ENCODE data around the gene C6orf62.
"Not testable (repeated sequence)": the region's sequence is repeated elsewhere in the genome, so short reads cannot be mapped to it uniquely, and the experiment has no call there.

Gene C6orf62

DNA sequence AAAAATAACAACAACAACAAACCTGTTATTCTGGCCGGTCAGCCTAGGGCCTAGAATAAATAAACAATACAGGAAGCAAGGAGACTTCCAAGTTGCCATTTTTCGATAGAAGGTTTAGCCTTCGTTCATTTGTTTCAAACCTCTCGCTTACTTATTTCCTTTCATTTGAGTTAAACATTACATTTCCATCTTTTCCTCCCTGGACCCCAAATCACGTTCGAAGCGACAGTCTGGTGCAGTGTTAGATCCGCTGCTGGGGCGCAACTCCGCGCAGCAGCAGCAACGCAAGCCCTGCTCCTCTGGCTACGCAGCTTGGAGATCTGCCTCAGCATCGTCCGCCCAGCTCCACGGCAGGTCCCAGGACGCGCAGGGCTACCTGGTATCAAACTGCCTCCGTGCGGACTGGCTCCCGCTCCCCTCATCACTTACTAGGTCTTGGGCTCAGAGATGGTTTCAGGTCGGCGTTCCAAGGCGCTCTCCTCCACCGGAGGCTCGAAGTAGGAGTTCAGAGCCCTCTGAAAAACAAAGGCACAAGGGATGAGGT, 52.8 kb downstream of the C6orf62 start:
- TF ChIP-seq EZH2phosphoT487 (IDR thresholded peaks at IDR 0.05; ENCODE audit: low read depth) = no peak
- TF ChIP-seq, protein P1, sequence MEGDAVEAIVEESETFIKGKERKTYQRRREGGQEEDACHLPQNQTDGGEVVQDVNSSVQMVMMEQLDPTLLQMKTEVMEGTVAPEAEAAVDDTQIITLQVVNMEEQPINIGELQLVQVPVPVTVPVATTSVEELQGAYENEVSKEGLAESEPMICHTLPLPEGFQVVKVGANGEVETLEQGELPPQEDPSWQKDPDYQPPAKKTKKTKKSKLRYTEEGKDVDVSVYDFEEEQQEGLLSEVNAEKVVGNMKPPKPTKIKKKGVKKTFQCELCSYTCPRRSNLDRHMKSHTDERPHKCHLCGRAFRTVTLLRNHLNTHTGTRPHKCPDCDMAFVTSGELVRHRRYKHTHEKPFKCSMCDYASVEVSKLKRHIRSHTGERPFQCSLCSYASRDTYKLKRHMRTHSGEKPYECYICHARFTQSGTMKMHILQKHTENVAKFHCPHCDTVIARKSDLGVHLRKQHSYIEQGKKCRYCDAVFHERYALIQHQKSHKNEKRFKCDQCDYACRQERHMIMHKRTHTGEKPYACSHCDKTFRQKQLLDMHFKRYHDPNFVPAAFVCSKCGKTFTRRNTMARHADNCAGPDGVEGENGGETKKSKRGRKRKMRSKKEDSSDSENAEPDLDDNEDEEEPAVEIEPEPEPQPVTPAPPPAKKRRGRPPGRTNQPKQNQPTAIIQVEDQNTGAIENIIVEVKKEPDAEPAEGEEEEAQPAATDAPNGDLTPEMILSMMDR (IDR thresholded peaks at IDR 0.05; ENCODE audit: low read depth, low read length) = no peak
- H2AFZ ChIP-seq (ENCODE audit: low read depth, low read length) = peak overlapping the region; percentile 92
- H3K27me3 ChIP-seq (ENCODE audit: low read depth, low read length) = no peaks in the 10 kb centered on the region
- H3K27ac ChIP-seq (ENCODE audit: low read length) = peak overlapping the region; percentile 73
- peaks cover 16% of the 10 kb centered on the region for H3K36me3 ChIP-seq (replicated peaks; ENCODE audit: low read depth, low read length)
- H3K4me3 ChIP-seq (ENCODE audit: low read length) = peak overlapping the region; percentile 100
- peaks cover 11% of the 10 kb centered on the region; the same call in 1 of the 2 replicates for H3K4me1 ChIP-seq (ENCODE audit: low read length)
- H4K20me1 ChIP-seq (ENCODE audit: insufficient read depth, low read length) = no peaks in the 10 kb centered on the region
- no peaks in the 10 kb centered on the region for H3K9me3 ChIP-seq (ENCODE audit: insufficient read depth, low read length)
- H3K9ac ChIP-seq (ENCODE audit: low read length) = peak overlapping the region; percentile 99
- H3K4me2 ChIP-seq (ENCODE audit: low read length) = peak overlapping the region; percentile 75
- peaks cover 33% of the 10 kb centered on the region for H3K79me2 ChIP-seq (ENCODE audit: low read length)

DNA sequence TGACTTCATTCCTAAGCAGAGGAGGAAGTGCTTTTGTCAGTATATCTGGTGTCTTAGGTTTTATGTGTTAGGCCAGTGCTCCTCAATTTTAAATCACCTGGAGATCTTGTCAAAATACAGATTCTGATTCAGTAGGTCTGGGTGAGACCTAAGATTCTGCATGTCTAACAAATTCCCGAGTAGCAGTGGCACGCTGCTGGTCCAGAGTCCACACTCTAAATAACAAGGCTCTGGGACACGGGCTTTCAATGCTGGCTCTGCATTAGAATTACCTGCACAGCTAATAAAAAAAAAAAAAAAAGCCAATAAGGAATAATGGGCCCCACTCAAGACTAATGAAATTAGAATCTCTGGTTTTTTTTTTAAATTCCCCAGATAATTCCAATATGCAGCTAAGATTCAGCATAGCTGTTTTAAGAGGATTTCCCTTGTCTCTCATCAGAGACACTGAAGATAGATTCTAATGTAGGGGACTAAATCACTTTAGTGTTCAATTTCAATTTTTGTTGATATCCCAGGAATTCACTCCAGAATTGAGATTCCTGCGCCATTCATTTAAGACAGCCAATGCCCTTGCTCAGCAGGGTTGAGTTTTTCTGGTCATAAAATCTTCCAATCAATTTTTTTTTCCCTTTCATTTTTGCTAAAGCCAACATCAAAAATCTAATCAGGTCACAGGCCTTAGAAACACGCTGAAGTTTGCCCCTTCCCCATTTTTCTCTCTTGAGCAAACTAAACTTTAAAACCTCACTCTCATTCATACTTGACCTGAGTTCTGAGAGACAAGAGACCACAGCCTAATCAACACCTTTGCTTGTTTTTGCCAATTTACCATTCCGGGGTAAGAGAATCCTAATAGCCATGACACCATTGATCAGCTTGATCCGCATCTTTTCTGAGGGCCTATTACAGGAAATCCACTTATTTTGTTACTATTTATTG, 54.6 kb downstream of the C6orf62 start:
- Histone ChIP-seq H3K79me2 (ENCODE audit: low read length) (peaks cover 33% of the 10 kb centered on the region), H3K9ac (ENCODE audit: low read length) (no peak overlapping the region), H3K27ac (ENCODE audit: low read length) (no peak overlapping the region), H3K9me3 (ENCODE audit: insufficient read depth, low read length) (no peaks in the 10 kb centered on the region), H4K20me1 (ENCODE audit: insufficient read depth, low read length) (no peaks in the 10 kb centered on the region), H3K4me2 (ENCODE audit: low read length) (no peak overlapping the region), H3K4me1 (ENCODE audit: low read length) (peaks cover 11% of the 10 kb centered on the region; the same call in 1 of the 2 replicates), H3K4me3 (ENCODE audit: low read length) (no peak overlapping the region), H3K27me3 (ENCODE audit: low read depth, low read length) (no peaks in the 10 kb centered on the region), H2AFZ (ENCODE audit: low read depth, low read length) (no peak overlapping the region), H3K36me3 (replicated peaks; ENCODE audit: low read depth, low read length) (peaks cover 16% of the 10 kb centered on the region)
- TF ChIP-seq, protein P1 (IDR thresholded peaks at IDR 0.05; ENCODE audit: low read depth, low read length) = no peak
- no peak for TF ChIP-seq EZH2phosphoT487 (IDR thresholded peaks at IDR 0.05; ENCODE audit: low read depth)

DNA sequence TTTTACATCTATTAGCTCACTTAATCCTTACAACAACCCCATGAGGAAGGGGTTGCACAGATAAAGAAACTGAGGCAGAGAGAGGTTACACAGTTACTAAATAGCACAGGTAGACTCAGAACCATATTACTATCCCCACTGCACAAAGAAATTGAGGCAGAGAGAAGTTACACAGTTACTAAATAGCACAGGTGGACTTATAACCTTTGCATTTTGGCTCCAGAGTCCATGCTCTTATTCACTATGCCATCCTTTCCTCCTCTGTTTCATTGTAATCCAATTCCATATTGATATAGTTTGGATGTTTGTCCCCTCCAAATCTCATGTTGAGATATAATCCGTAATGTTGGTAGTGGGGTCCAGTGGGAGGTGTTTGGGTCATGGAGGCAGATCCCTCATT, 55.8 kb downstream of the C6orf62 start:
- TF ChIP-seq, protein P1 (IDR thresholded peaks at IDR 0.05; ENCODE audit: low read depth, low read length) = no peak
- no peak for TF ChIP-seq EZH2phosphoT487 (IDR thresholded peaks at IDR 0.05; ENCODE audit: low read depth)
- no peak overlapping the region for H3K4me2 ChIP-seq (ENCODE audit: low read length)
- H3K79me2 ChIP-seq (ENCODE audit: low read length) = peaks cover 33% of the 10 kb centered on the region
- H3K9ac ChIP-seq (ENCODE audit: low read length) = no peak overlapping the region
- H2AFZ ChIP-seq (ENCODE audit: low read depth, low read length) = no peak overlapping the region
- H4K20me1 ChIP-seq (ENCODE audit: insufficient read depth, low read length) = no peaks in the 10 kb centered on the region
- no peak overlapping the region for H3K4me3 ChIP-seq (ENCODE audit: low read length)
- H3K36me3 ChIP-seq (replicated peaks; ENCODE audit: low read depth, low read length) = peaks cover 10% of the 10 kb centered on the region
- no peak overlapping the region for H3K27ac ChIP-seq (ENCODE audit: low read length)
- H3K9me3 ChIP-seq (ENCODE audit: insufficient read depth, low read length) = no peaks in the 10 kb centered on the region
- H3K4me1 ChIP-seq (ENCODE audit: low read length) = peaks cover 11% of the 10 kb centered on the region; the same call in 1 of the 2 replicates
- H3K27me3 ChIP-seq (ENCODE audit: low read depth, low read length) = no peaks in the 10 kb centered on the region

DNA sequence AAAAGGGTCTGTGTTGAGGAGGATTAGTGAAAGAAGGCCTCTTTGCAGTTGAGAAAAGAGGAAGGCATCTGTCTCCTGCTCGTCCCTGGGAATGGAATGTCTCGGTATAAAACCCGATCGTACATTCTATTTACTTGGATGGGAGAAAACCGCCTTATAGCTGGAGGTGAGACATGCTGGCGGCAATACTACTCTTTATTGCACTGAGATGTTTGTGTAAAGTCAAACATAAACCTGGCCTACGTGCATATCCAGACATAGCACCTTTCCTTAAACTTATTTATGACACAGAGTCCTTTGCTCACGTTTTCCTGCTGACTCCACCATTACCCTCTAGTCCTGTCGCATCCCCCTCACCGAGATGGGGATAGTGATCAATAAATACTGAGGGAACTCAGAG, 56.7 kb downstream of the C6orf62 start:
- no peak overlapping the region for H3K4me2 ChIP-seq (ENCODE audit: low read length)
- H3K9ac ChIP-seq (ENCODE audit: low read length) = no peak overlapping the region
- H3K9me3 ChIP-seq (ENCODE audit: insufficient read depth, low read length) = no peaks in the 10 kb centered on the region
- H2AFZ ChIP-seq (ENCODE audit: low read depth, low read length) = no peak overlapping the region
- no peak overlapping the region for H3K4me3 ChIP-seq (ENCODE audit: low read length)
- peaks cover 8% of the 10 kb centered on the region; the same call in 1 of the 2 replicates for H3K4me1 ChIP-seq (ENCODE audit: low read length)
- TF ChIP-seq EZH2phosphoT487 (IDR thresholded peaks at IDR 0.05; ENCODE audit: low read depth) = no peak
- TF ChIP-seq, protein P1 (IDR thresholded peaks at IDR 0.05; ENCODE audit: low read depth, low read length) = no peak
- H3K79me2 ChIP-seq (ENCODE audit: low read length) = peaks cover 27% of the 10 kb centered on the region
- H3K27ac ChIP-seq (ENCODE audit: low read length) = no peak overlapping the region
- H3K36me3 ChIP-seq (replicated peaks; ENCODE audit: low read depth, low read length) = peaks cover 13% of the 10 kb centered on the region
- H4K20me1 ChIP-seq (ENCODE audit: insufficient read depth, low read length) = no peaks in the 10 kb centered on the region
- H3K27me3 ChIP-seq (ENCODE audit: low read depth, low read length) = no peaks in the 10 kb centered on the region

DNA sequence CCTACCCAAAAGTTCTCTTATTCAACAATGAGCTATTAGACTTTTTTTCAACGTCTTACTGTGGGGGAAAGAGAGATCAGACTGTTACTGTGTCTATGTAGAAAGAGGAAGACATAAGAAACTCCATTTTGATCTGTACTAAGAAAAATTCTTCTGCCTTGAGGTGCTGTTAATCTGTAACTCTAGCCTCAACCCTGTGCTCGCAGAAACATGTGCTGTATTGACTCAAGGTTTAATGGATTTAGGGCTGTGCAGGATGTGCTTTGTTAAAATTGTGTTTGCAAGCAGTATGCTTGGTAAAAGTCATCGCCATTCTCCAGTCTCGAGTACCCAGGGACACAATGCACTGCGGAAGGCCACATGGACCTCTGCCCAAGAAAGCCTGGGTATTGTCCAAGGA, 57.2 kb downstream of the C6orf62 start:
- Histone ChIP-seq H3K79me2 (ENCODE audit: low read length) (peaks cover 24% of the 10 kb centered on the region), H3K36me3 (replicated peaks; ENCODE audit: low read depth, low read length) (peaks cover 13% of the 10 kb centered on the region)
- H3K4me1 ChIP-seq (ENCODE audit: low read length); H2AFZ ChIP-seq (ENCODE audit: low read depth, low read length); H3K4me2 ChIP-seq (ENCODE audit: low read length); H3K9ac ChIP-seq (ENCODE audit: low read length); H3K9me3 ChIP-seq (ENCODE audit: insufficient read depth, low read length); H3K27ac ChIP-seq (ENCODE audit: low read length); H4K20me1 ChIP-seq (ENCODE audit: insufficient read depth, low read length); H3K27me3 ChIP-seq (ENCODE audit: low read depth, low read length); H3K4me3 ChIP-seq (ENCODE audit: low read length): not testable (repeated sequence)
